22Rv1 (cell line): ENCODE data around the gene POLN.

ENCODE experiments used
- CTCF ChIP-seq: fragments of 450-650 bp; IDR thresholded peaks from 2 replicates; pipeline ENCODE4 v1.5.1; 2017; ENCODE audit warnings: mild to moderate bottlenecking
- ZFX ChIP-seq: fragments of 450-650 bp; IDR thresholded peaks from 2 replicates; pipeline ENCODE4 v1.6.1; 2017; ENCODE audit warnings: antibody characterized with exemption, borderline replicate concordance

DNA sequence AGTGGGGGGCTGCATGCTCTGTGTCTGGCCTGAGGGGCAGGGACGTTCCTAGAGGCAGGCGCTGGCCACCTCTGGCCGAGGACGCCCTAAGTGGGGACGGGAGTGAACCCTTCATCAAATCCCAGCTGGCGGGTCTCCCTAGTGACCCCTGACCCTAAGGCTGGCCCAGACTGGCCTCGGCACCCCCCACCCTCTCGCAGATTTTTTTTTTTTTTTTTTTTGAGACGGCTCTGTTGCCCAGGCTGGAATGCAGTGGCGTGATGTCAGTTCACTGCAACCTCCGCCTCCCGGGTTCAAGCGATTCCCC, 21.0 kb upstream of the POLN start:
- TF ChIP-seq CTCF (no peak), ZFX (no peak)
